ENCODE data around the gene PCIF1.

The PCIF1 gene

DNA sequence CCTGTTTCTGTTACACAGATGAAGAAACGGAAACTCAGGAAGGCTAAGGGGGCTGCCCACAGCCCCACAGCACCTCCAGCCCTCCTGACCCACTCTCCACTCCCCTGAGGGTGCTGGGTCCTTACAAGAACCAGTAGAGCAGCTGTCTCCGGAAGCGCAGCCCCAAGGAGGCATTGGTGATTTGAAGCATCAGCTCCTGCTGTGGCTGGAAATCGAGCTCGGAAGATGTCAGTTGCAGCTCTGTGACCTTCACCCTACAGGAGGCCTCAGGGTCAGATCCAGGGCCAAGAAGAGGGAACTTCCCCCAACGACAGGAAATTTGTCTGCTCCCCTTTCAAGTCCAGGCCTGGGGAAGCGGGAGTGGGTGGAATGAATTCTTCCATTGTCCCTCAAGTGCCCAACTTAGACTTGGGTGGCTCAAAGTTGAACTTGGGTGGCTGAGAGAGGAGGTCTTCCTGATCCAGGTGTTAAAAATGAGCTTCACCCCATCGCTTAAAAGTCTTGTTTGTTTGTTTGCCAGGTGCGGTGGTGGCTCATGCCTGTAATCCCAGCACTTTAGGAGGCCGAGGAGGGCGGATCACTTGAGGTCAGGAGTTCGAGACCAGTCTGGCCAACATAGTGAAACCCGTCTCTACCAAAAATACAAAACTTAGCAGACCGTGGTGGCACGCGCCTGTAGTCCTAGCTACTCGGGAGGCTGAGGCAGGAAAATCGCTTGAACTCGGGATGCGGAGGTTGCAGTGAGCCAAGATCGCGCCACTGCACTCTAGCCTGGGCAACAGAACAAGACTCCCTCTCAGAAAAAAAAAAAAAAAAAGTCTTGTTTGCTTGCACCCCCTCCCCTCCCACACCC is 24.4 kb upstream of the PCIF1 start:
- Histone ChIP-seq H4K91ac (ENCODE audit: low read depth, low read length, poor library complexity) (no peak overlapping the region), H3K4me1 (ENCODE audit: control insufficient read depth in 2 of 2, insufficient read depth in 1 of 2, low read depth in 1 of 2, low read length in 2 of 2) (peaks cover 6 to 12% of the 10 kb centered on the region in 2 donors), H3K4me2 (ENCODE audit: insufficient read depth, low read length, poor library complexity, severe bottlenecking) (peak overlapping the region; percentile 48), H4K8ac (ENCODE audit: low read depth, low read length) (no peak overlapping the region), H3K18ac (ENCODE audit: low read length) (no peak overlapping the region), H2BK5ac (ENCODE audit: low read length) (no peak overlapping the region), H3K36me3 (replicated peaks in 1 of 2; ENCODE audit: control insufficient read depth in 2 of 2, insufficient read depth in 2 of 2, low read length in 2 of 2) (peaks cover 24 to 50% of the 10 kb centered on the region in 2 donors), H3K4me3 (ENCODE audit: low read length in 2 of 2) (peak overlapping the region in 1 of 2 donors; percentile 27), H3K23ac (ENCODE audit: low read depth, low read length, poor library complexity) (no peak overlapping the region), H2AK5ac (ENCODE audit: low read depth, low read length) (no peak overlapping the region), H3K9ac (ENCODE audit: low read depth, low read length, poor library complexity) (no peak overlapping the region), H3K4ac (ENCODE audit: low read length) (no peak overlapping the region), H3K27ac (replicated peaks; ENCODE audit: low read length) (no peak overlapping the region), H2BK12ac (ENCODE audit: low read length) (no peak overlapping the region), H3K14ac (ENCODE audit: low read length) (no peak overlapping the region), H3K79me1 (ENCODE audit: low read depth, low read length) (no peaks in the 10 kb centered on the region), H2BK15ac (ENCODE audit: low read length) (no peak overlapping the region), H3K27me3 (ENCODE audit: control insufficient read depth in 3 of 3, insufficient read depth in 3 of 3, low read depth in 1 of 3, low read length in 3 of 3) (no peaks in the 10 kb centered on the region), H2AFZ (ENCODE audit: low read length) (peak overlapping the region; percentile 31), H2BK120ac (ENCODE audit: low read depth, low read length) (no peak overlapping the region), H3K9me3 (replicated peaks in 1 of 2; ENCODE audit: control insufficient read depth in 2 of 2, insufficient read depth in 1 of 2, low read depth in 1 of 2, low read length in 2 of 2) (no peaks in the 10 kb centered on the region)
- WGBS, 2 donors (ENCODE audit: extremely low coverage in 2 of 2, insufficient read length in 2 of 2, insufficient replicate concordance in 1 of 2) = no CpG with 5 or more reads among the region's 22 CpGs
- no peak for DNase-seq (ENCODE audit: low spot score)

DNA sequence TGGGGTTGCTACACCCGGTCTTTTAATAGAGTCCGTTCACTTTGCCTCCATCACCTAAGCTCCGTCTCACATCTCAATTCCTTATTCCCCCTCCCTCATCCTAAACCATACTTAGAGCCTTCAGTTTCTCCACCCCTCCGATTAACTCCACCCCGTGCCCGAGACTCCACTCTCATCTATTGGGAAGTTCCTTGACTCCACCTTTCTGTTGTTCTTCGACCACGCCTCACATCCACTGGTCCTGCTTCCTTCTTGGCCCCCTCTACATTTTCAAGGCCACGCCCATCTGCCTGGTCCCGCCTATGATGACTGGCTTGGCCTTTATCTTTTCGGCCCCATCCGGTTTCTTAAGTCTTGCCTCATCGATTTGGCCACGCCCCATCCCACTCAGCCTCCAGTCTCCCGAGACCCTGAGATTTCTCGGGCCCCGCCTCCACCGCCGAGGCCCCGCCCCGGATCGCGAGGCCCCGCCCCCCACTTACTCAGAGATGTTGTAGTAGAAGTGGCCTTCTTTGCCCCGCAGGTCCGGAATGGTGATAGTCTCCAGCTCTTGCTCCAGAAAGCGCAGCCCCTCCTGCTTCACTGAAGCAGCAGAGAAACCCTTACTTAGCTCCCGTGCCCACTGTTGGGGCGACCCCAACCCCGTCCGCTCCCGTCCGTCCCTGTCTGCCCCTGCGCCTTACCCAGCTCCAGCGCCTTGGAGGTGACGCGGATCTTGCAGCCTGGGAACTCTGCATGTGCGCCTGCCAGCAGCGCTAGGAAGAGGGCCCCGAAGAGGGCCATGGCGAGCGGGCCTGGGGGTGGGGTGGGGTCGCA is 23.6 kb upstream of the PCIF1 start:
- Histone ChIP-seq H2BK12ac (ENCODE audit: low read length) (no peak overlapping the region), H3K27ac (replicated peaks; ENCODE audit: low read length) (peak overlapping the region; percentile 94), H2BK120ac (ENCODE audit: low read depth, low read length) (peak overlapping the region; percentile 35), H2BK5ac (ENCODE audit: low read length) (peak overlapping the region; percentile 68), H3K23ac (ENCODE audit: low read depth, low read length, poor library complexity) (peak overlapping the region; percentile 98), H3K27me3 (ENCODE audit: control insufficient read depth in 3 of 3, insufficient read depth in 3 of 3, low read depth in 1 of 3, low read length in 3 of 3) (no peaks in the 10 kb centered on the region), H3K9me3 (replicated peaks in 1 of 2; ENCODE audit: control insufficient read depth in 2 of 2, insufficient read depth in 1 of 2, low read depth in 1 of 2, low read length in 2 of 2) (no peaks in the 10 kb centered on the region), H2BK15ac (ENCODE audit: low read length) (peak overlapping the region; percentile 62), H3K4me3 (ENCODE audit: low read length in 2 of 2) (peak overlapping the region; percentile 54 to 85), H3K14ac (ENCODE audit: low read length) (peak overlapping the region; percentile 98), H4K8ac (ENCODE audit: low read depth, low read length) (peak overlapping the region; percentile 56), H3K4me1 (ENCODE audit: control insufficient read depth in 2 of 2, insufficient read depth in 1 of 2, low read depth in 1 of 2, low read length in 2 of 2) (peaks cover 6 to 12% of the 10 kb centered on the region in 2 donors), H3K79me1 (ENCODE audit: low read depth, low read length) (no peaks in the 10 kb centered on the region), H2AFZ (ENCODE audit: low read length) (peak overlapping the region; percentile 92), H2AK5ac (ENCODE audit: low read depth, low read length) (peak overlapping the region; percentile 97), H3K9ac (ENCODE audit: low read depth, low read length, poor library complexity) (peak overlapping the region; percentile 96), H3K4me2 (ENCODE audit: insufficient read depth, low read length, poor library complexity, severe bottlenecking) (peak overlapping the region; percentile 90), H3K36me3 (replicated peaks in 1 of 2; ENCODE audit: control insufficient read depth in 2 of 2, insufficient read depth in 2 of 2, low read length in 2 of 2) (peaks cover 22 to 42% of the 10 kb centered on the region in 2 donors), H3K4ac (ENCODE audit: low read length) (no peak overlapping the region), H4K91ac (ENCODE audit: low read depth, low read length, poor library complexity) (no peak overlapping the region), H3K18ac (ENCODE audit: low read length) (peak overlapping the region; percentile 86)
- DNase-seq (ENCODE audit: low spot score) = peak; percentile 99
- WGBS, 2 donors (ENCODE audit: extremely low coverage in 2 of 2, insufficient read length in 2 of 2, insufficient replicate concordance in 1 of 2) = 100% methylated on average over 1 of the region's 43 CpGs; no CpG with 5 or more reads in 1 of the 2 donors

DNA sequence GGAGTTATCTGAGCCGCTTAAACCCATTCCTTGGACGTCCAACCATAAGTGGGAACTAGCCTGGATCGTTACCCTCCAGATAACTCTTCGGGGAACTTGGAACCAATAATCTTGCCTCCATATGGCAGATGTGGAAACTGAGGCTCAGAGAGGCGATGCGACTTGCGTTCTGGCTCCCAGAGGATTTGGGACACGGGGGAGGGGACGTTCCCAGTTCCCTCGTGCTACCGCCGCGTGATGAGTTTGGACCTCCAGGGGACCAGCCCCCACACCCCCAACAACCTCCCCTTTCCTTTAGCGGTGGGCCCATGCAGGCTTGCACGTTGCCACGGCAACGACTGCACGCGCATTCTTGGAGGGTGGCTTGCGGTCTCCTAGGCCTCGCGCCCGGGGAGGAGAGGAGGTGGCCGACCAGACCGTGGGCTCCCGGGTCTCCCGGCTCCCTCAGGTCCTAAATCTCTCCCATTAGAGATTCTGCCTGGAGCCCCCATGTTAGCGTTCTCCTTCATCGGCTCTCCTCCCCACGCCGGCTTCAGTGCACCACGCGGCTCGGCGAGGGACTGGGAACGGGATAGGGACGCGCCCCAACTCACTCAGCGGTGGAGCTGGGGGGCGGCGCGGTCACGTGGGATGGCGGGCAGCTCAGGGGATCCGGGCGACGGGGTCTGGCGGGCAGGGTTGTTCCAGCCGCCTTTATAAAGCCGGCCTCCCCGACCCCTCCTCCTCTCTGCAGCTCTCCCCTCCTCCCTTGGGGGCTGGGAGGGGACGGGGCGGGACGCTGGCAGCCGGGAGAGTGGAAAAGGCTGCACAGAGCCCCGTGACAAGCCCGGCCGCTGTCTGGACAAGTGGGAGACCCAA is 22.8 kb upstream of the PCIF1 start, which contains the start of gene PLTP:
Gene PLTP, minus strand, starts transcription at position 670 of the 858 bp plus-strand sequence. CDS start 703 bp downstream, outside the sequence.
- peak; percentile 78 for DNase-seq (ENCODE audit: low spot score)
- Histone ChIP-seq H4K91ac (ENCODE audit: low read depth, low read length, poor library complexity) (no peak within 1 kb of the TSS), H2BK120ac (ENCODE audit: low read depth, low read length) (peak within 1 kb of the TSS; percentile 35), H3K18ac (ENCODE audit: low read length) (peak within 1 kb of the TSS; percentile 86), H3K9me3 (replicated peaks in 1 of 2; ENCODE audit: control insufficient read depth in 2 of 2, insufficient read depth in 1 of 2, low read depth in 1 of 2, low read length in 2 of 2) (no peaks in the 10 kb centered on the region), H3K4ac (ENCODE audit: low read length) (no peak within 1 kb of the TSS), H3K36me3 (replicated peaks in 1 of 2; ENCODE audit: control insufficient read depth in 2 of 2, insufficient read depth in 2 of 2, low read length in 2 of 2) (peaks cover 19 to 35% of the 10 kb centered on the region in 2 donors), H3K27ac (replicated peaks; ENCODE audit: low read length) (peak within 1 kb of the TSS; percentile 94), H3K4me3 (ENCODE audit: low read length in 2 of 2) (peak within 1 kb of the TSS; percentile 54 to 85), H3K79me1 (ENCODE audit: low read depth, low read length) (no peaks in the 10 kb centered on the region), H3K4me2 (ENCODE audit: insufficient read depth, low read length, poor library complexity, severe bottlenecking) (peak within 1 kb of the TSS; percentile 90), H3K4me1 (ENCODE audit: control insufficient read depth in 2 of 2, insufficient read depth in 1 of 2, low read depth in 1 of 2, low read length in 2 of 2) (peaks cover 6 to 12% of the 10 kb centered on the region in 2 donors), H3K14ac (ENCODE audit: low read length) (peak within 1 kb of the TSS; percentile 98), H2AK5ac (ENCODE audit: low read depth, low read length) (peak within 1 kb of the TSS; percentile 97), H3K27me3 (ENCODE audit: control insufficient read depth in 3 of 3, insufficient read depth in 3 of 3, low read depth in 1 of 3, low read length in 3 of 3) (no peaks in the 10 kb centered on the region), H2BK12ac (ENCODE audit: low read length) (peak within 1 kb of the TSS; percentile 14), H3K9ac (ENCODE audit: low read depth, low read length, poor library complexity) (peak within 1 kb of the TSS; percentile 96), H2BK5ac (ENCODE audit: low read length) (peak within 1 kb of the TSS; percentile 88), H4K8ac (ENCODE audit: low read depth, low read length) (peak within 1 kb of the TSS; percentile 56), H3K23ac (ENCODE audit: low read depth, low read length, poor library complexity) (peak within 1 kb of the TSS; percentile 98), H2AFZ (ENCODE audit: low read length) (peak within 1 kb of the TSS; percentile 92), H2BK15ac (ENCODE audit: low read length) (peak within 1 kb of the TSS; percentile 62)
- no CpG with 5 or more reads among the region's 58 CpGs for WGBS, 2 donors (ENCODE audit: extremely low coverage in 2 of 2, insufficient read length in 2 of 2, insufficient replicate concordance in 1 of 2)

Data from neuronal stem cell (in vitro differentiated cells).